GM12878 (cell line): ENCODE measurements around the gene NPNT. TPM values are rescaled to one million over a fixed set of nuclear protein-coding genes. Genes with fewer than 3 reads are reported as not detected.

Experiments
- polyA plus RNA-seq, 11 experiments: library from polyadenylated mRNA; depleted of rRNA in 4 of 11; unstranded in 6 of 11; stranded (reverse) in 5 of 11; fragments of >200 nt; fragmentation: Nextera tagmentation in 4 of 11; fragmentation: Illumina TruSeq in 1 of 11; extraction: Ambion mirVana in 4 of 11; extraction: Trizol in 1 of 11; gene quantifications; 1 replicate in 1 of 11; 2 replicates in 10 of 11; pipeline versions ENCODE4 v1.2.1 to v1.2.3, GENCODE V29; 2011 to 2016; ENCODE audit warnings: inconsistent platforms in 2 of 11, missing spikeins in 2 of 11, low read depth in 1 of 11
- total RNA-seq, 4 experiments: library from RNA; depleted of rRNA in 3 of 4; stranded (reverse); fragments of >200 nt in 3 of 4; fragmentation: Illumina TruSeq in 1 of 4; extraction: Trizol in 1 of 4; gene quantifications; 2 replicates each; pipeline versions ENCODE4 v1.2.1 to v1.2.3, GENCODE V29; 2013 to 2021

The NPNT gene
- total and polyA plus RNA-seq, 10 of the 15 experiments (the other 5 are each of a cell fraction or from before 2014, with no cell fraction given): 0.18 to 70.5 (median 54.1) TPM

Other genes starting within 250 kb of the NPNT start
- 29.6 and 30.5 TPM in 2 replicates for gene INTS12, start 186.8 kb upstream of the NPNT start, total RNA-seq (2014; rRNA removed)
- gene INTS12, start 186.8 kb upstream of the NPNT start, total RNA-seq (2014; rRNA removed; fragmentation: Illumina TruSeq; extraction: Trizol): 28.8 and 29.4 TPM in 2 replicates
- gene INTS12, start 186.8 kb upstream of the NPNT start, total RNA-seq (2021): 23.7 and 24.2 TPM in 2 replicates
- 41.0 and 46.9 TPM in 2 replicates for gene INTS12, start 186.8 kb upstream of the NPNT start, polyA plus RNA-seq (2011; rRNA removed)
- gene INTS12, start 186.8 kb upstream of the NPNT start, polyA plus RNA-seq (2014; fragmentation: Illumina TruSeq; extraction: Trizol): 52.4 and 55.8 TPM in 2 replicates
- gene INTS12, start 186.8 kb upstream of the NPNT start, polyA plus RNA-seq (2014; fragmentation: Nextera tagmentation; extraction: Ambion mirVana): 10 to 100 TPM; 40.4 to 43.9 TPM
- gene INTS12, start 186.8 kb upstream of the NPNT start, polyA plus RNA-seq (2014; rRNA removed): 28.3 and 34.9 TPM in 2 replicates
- 10 to 100 TPM; 34.2 to 39.6 TPM for gene INTS12, start 186.8 kb upstream of the NPNT start, polyA plus RNA-seq (2016; fragmentation: Nextera tagmentation; extraction: Ambion mirVana)
- gene GSTCD, start 186.7 kb upstream of the NPNT start, total RNA-seq (2014; rRNA removed): 14.9 and 16.2 TPM in 2 replicates
- gene GSTCD, start 186.7 kb upstream of the NPNT start, total RNA-seq (2014; rRNA removed; fragmentation: Illumina TruSeq; extraction: Trizol): 18.6 and 19.5 TPM in 2 replicates
- 19.9 and 20.4 TPM in 2 replicates for gene GSTCD, start 186.7 kb upstream of the NPNT start, total RNA-seq (2021)
- gene GSTCD, start 186.7 kb upstream of the NPNT start, polyA plus RNA-seq (2011; rRNA removed): 28.4 and 39.4 TPM in 2 replicates
- 16.1 and 18.0 TPM in 2 replicates for gene GSTCD, start 186.7 kb upstream of the NPNT start, polyA plus RNA-seq (2014; fragmentation: Illumina TruSeq; extraction: Trizol)
- gene GSTCD, start 186.7 kb upstream of the NPNT start, polyA plus RNA-seq (2014; fragmentation: Nextera tagmentation; extraction: Ambion mirVana): 1 to 10 TPM; 4.3 to 5.7 TPM
- gene GSTCD, start 186.7 kb upstream of the NPNT start, polyA plus RNA-seq (2014; rRNA removed): 10.6 and 12.0 TPM in 2 replicates
- gene GSTCD, start 186.7 kb upstream of the NPNT start, polyA plus RNA-seq (2016; fragmentation: Nextera tagmentation; extraction: Ambion mirVana): 10 to 100 TPM; 10.6 to 13.3 TPM